Panc1 (cell line): ENCODE data around the gene SLC9A9. TPM values are rescaled to one million over a fixed set of nuclear protein-coding genes. Genes with fewer than 3 reads are reported as not detected.

Source experiments
- ATAC-seq: fragments of 200-7000 bp; cut with Tn5 transposase; 2 replicates; pipeline ENCODE4 v1.9.1; 2020; ENCODE audit warnings: mild to moderate bottlenecking, moderate library complexity
- BruUV-seq: library from RNA; stranded (reverse); fragments of 400-500 nt; replicated peaks from 2 replicates; lab custom pipeline; 2021; lab: Mats Ljungman, UMichigan
- CTCF ChIA-PET: fragments of 300-600 bp; sonication (Branson Sonifier 250); formaldehyde crosslinking; loops from one replicate; lab custom pipeline; 2022; ENCODE audit warnings: antibody characterized with exemption; lab: Charles Lee
- POLR2A ChIA-PET: fragments of 300-600 bp; sonication (Branson Sonifier 250); formaldehyde crosslinking; loops from one replicate; lab custom pipeline; 2022; ENCODE audit warnings: antibody characterized with exemption; lab: Charles Lee
- DNase-seq: peaks from one replicate; pipeline ENCODE4 v3.0.0-alpha.2; 2010; ENCODE audit warnings: low read depth, low spot score
- H3K27ac ChIP-seq: 2 replicates; pipeline ENCODE4 v1.5.1; 2011; ENCODE audit warnings: mild to moderate bottlenecking, low read length, inconsistent platforms
- H3K27me3 ChIP-seq: fragments of 200-500 bp; sonication (Bioruptor generic); 2 replicates; pipeline ENCODE4 v1.6.0; 2014; ENCODE audit warnings: low read length, inconsistent platforms; ENCODE audit not compliant: control insufficient read depth, insufficient read depth
- H3K36me3 ChIP-seq: fragments of 200-500 bp; sonication (Bioruptor generic); 2 replicates; pipeline ENCODE4 v1.5.1; 2014; ENCODE audit warnings: inconsistent platforms, mild to moderate bottlenecking, low read length, moderate library complexity; ENCODE audit not compliant: control insufficient read depth, insufficient read depth
- H3K4me1 ChIP-seq: 2 replicates; pipeline ENCODE4 v1.5.1; 2011; ENCODE audit warnings: inconsistent platforms, mild to moderate bottlenecking, low read length, moderate library complexity; ENCODE audit not compliant: control insufficient read depth, insufficient read depth
- H3K4me3 ChIP-seq, 2 experiments: 2 replicates each; pipeline ENCODE4 v1.5.1; 2011 to 2012; ENCODE audit warnings: low read depth in 2 of 2, low read length in 2 of 2, mild to moderate bottlenecking in 2 of 2, inconsistent platforms in 1 of 2, moderate library complexity in 1 of 2
- H3K9me3 ChIP-seq: fragments of 200-500 bp; sonication (Bioruptor generic); 2 replicates; pipeline ENCODE4 v1.5.1; 2014; ENCODE audit warnings: low read depth, mild to moderate bottlenecking, inconsistent platforms, low read length, moderate library complexity; ENCODE audit not compliant: control insufficient read depth, insufficient read depth
- CTCF ChIP-seq: fragments of 450-650 bp; IDR thresholded peaks from 2 replicates; pipeline ENCODE4 v1.5.1; 2017; ENCODE audit warnings: mild to moderate bottlenecking
- POLR2AphosphoS5 ChIP-seq: IDR thresholded peaks from 2 replicates; pipeline ENCODE4 v1.6.1; 2012; ENCODE audit warnings: mild to moderate bottlenecking, low read depth, low read length, moderate library complexity
- REST ChIP-seq, 2 experiments: IDR thresholded peaks; 2 replicates each; pipeline ENCODE4 v1.6.1; 2011 to 2012; ENCODE audit warnings: low read depth in 2 of 2, control low read depth in 1 of 2, low read length in 1 of 2, mild to moderate bottlenecking in 1 of 2, moderate library complexity in 1 of 2; ENCODE audit not compliant: insufficient read depth in 1 of 2
- SIN3A ChIP-seq: IDR thresholded peaks from 2 replicates; pipeline ENCODE4 v1.6.1; 2012; ENCODE audit warnings: low read depth, mild to moderate bottlenecking, low read length, moderate library complexity, borderline replicate concordance; ENCODE audit not compliant: insufficient read depth
- TCF7L2 ChIP-seq: IDR thresholded peaks from 2 replicates; pipeline ENCODE4 v1.6.1; 2011; ENCODE audit warnings: mild to moderate bottlenecking, low read depth, low read length, inconsistent platforms
- in situ Hi-C: cut with HindIII; loops from 2 replicates; pipeline ENCODE4 v1.10.0; 2016; ENCODE audit warnings: low sequenced_read_pairs, low pct_unique_long_range_greater_than_20kb
- intact Hi-C: fragments of 100-400 bp; cut with micrococcal nuclease; formaldehyde crosslinking; loops from one replicate; pipeline ENCODE4 v1.10.0; 2022; ENCODE audit not compliant: unreplicated experiment
- total RNA-seq: library from RNA; stranded (reverse); gene quantifications from one replicate; pipeline ENCODE4 v1.2.1, GENCODE V29; 2021; ENCODE audit not compliant: unreplicated experiment

The SLC9A9 gene
- total RNA-seq, 1 experiment from 2014 or later, result not detected

- Histone ChIP-seq H3K27me3 (no peaks in the 10 kb centered on the region), H3K9me3 (no peaks in the 10 kb centered on the region), H3K27ac (no peak overlapping the region), H3K4me1 (no peaks in the 10 kb centered on the region), H3K4me3 (no peak overlapping the region), H3K36me3 (no peaks in the 10 kb centered on the region)
- intact Hi-C loops (no loop called here), in situ Hi-C loops (no loop called here)
- DNase-seq (no peak), ATAC-seq (no peak)
- TF ChIP-seq POLR2AphosphoS5, result no peak
- TF ChIP-seq TCF7L2, result no peak
- TF ChIP-seq REST (IDR thresholded peaks at IDR 0.05; ENCODE audit: insufficient read depth in 1 of 2, low read depth in 2 of 2, low read length in 1 of 2), result no peak
- TF ChIP-seq SIN3A, result no peak
- no peak for TF ChIP-seq CTCF
- BruUV-seq, result no TSS peak
- CTCF ChIA-PET, result no interaction called here
- POLR2A ChIA-PET, result no interaction called here
Measured at GRCh38 chr3:143427631-143428030, 420.6 kb downstream of the SLC9A9 start.

GRCh38 chr3:143424874-143425273 lies 423.4 kb downstream of the SLC9A9 start:
- TF ChIP-seq SIN3A (no peak), CTCF (no peak)
- in situ Hi-C loops (no loop called here), intact Hi-C loops (no loop called here)
- Histone ChIP-seq H3K9me3 (no peaks in the 10 kb centered on the region), H3K36me3 (no peaks in the 10 kb centered on the region), H3K27me3 (no peaks in the 10 kb centered on the region), H3K4me3 (no peak overlapping the region), H3K27ac (no peak overlapping the region), H3K4me1 (no peaks in the 10 kb centered on the region)
- ATAC-seq, result no peak
- ChIA-PET POLR2A (no interaction called here), CTCF (no interaction called here)
- DNase-seq, result no peak
- BruUV-seq, result no TSS peak
